Neural progenitor cell (in vitro differentiated cells): ENCODE data around the gene FRY.

ENCODE experiments used
- CTCF ChIP-seq: fragments of 200-600 bp; sonication (generic); IDR thresholded peaks from 2 replicates; pipeline ENCODE4 v1.5.1; 2017; ENCODE audit warnings: antibody characterized with exemption, mild to moderate bottlenecking
- EZH2 ChIP-seq: fragments of 200-600 bp; sonication (generic); IDR thresholded peaks from 2 replicates; pipeline ENCODE4 v1.6.1; 2017; ENCODE audit warnings: antibody characterized with exemption, mild to moderate bottlenecking, moderate library complexity

DNA sequence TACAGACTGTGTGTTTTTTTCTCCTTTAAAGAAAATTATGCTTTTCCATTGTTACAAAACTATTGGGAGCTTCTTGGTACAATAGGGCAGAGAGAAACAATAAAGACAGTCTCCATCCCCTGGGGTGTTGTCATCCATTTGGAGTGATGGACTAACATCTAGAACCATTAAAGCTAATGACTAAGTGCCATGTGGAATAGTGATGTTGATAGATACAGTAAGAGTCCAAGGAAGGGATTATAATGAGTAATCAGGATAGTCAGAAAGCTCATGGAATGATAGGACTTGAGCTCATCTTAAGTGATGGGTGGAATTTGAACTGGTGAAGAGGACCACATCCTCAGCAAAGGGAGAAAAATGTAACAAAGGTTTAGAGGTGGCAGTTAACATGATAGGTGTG is 24.1 kb upstream of the FRY start:
- TF ChIP-seq CTCF (no peak), EZH2 (no peak)
